AG09319 (cell line): ENCODE data around the gene EHD2.

Source experiments
- DNase-seq: peaks from one replicate; pipeline ENCODE4 v3.0.0-alpha.2; 2010; ENCODE audit warnings: low read depth; ENCODE audit errors: extremely low read depth
- CTCF ChIP-seq: IDR thresholded peaks from 2 replicates; pipeline ENCODE4 v1.5.1; 2011; ENCODE audit warnings: low read depth, mild to moderate bottlenecking, inconsistent platforms, low read length, moderate library complexity

EHD2 gene

DNA sequence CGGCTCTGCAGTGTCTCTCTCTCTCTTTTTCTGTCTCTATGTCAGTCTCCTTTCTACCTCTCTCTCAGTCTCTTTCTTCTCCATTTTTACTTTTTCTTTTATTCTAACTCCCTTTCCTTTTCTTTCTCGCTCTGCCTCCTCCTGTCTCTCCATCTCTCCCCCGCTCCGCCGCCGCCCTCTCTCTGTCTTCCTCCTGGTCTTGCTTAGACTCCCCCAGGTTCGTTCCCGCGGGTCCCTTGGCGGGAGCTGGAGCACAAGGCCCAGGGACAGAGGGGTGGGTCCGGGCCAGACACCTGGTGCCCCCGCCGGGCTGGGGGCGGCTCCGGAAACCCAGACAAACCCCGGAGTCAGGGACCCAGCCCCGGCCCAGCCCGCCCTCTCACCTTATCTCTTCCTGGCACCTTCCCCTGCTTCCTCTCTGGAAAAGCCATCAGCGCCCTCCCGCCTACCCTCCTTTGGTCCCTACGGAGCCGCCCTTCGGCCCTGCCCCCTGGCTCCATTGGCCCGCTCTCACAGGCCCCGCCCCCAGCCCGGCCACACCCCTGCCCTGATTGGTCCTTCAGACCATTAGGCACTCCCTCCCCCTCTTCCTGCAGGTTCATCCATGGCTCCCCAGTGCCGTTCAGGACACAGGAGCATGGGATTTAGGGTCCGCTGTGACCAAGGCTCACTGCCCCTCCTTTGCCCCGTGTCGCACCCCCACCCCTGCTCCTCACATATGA, 16.7 kb downstream of the EHD2 start:
- DNase-seq = no peak
- no peak for TF ChIP-seq CTCF

DNA sequence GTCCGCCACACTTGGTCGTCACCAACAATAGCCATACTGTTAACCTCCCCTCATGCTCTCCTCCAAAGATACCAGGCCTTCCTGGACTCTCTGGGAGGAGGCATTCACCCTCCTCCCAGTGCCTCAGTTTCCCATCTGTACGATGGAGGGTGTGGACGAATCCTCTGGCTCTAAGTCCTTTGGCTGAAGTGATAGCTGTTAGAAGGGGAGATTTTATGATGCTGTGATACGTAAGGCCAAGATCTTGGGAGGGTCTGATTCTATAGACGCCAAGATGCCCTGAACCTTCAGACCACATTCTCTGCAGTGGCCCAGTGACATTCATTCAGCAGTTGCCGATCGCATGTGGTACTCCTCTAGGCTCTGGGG, 17.3 kb downstream of the EHD2 start:
- no peak for TF ChIP-seq CTCF
- no peak for DNase-seq

DNA sequence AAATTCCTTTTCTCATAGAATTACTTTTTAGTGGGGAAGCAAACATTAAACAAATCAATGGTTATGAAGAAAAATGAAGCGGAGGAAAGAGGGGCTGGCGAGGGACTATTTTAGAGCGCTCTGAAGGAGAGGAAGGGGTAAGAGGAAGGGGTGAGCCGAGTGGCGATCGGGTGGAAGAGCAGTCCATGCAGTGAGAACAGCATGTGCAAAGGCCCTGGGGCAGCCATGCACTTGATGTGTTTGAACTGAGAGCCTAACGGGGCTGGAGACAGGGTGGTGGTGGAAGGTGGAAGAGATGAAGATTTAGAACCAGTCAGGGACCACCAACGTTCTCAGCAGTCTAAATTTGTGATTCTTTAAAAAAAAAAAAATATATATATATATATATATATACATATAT, 17.7 kb downstream of the EHD2 start:
- TF ChIP-seq CTCF = no peak
- DNase-seq = no peak

- DNase-seq = no peak
- TF ChIP-seq CTCF = no peak
These were observed 21.9 kb downstream of the EHD2 start for GRCh38 chr19:47735131-47735530.

GRCh38 chr19:47740866-47741519, 27.8 kb downstream of the EHD2 start:
- TF ChIP-seq CTCF = no peak
- DNase-seq = no peak

DNA sequence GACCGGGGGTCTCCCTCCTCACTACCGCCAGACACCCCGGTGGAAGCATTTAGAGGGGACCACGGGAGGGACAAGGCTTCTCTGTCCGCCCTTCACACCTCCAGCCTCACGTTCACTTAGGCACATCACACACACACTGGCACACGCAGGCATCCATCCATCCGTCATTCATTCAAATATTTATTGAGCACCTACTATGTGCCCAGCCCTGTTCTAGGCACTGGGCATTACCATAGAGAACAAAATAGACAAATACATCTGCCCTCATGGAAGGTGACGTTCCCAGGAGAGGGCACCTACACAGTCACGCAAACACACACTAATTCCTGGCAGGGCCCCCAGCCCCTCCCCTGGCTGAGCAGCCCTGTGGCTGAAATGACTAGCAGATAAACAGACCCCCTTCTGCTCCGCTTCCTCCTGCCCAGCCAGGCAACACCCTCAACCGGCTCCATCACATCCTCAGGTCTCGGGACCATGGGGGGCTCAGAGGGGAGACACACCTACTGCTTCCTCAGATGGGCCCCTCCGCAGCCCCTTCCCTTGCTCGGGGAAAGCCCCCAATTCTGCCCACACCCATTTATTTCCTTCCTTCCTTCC, 28.4 kb downstream of the EHD2 start:
- no peak for TF ChIP-seq CTCF
- DNase-seq = no peak

DNA sequence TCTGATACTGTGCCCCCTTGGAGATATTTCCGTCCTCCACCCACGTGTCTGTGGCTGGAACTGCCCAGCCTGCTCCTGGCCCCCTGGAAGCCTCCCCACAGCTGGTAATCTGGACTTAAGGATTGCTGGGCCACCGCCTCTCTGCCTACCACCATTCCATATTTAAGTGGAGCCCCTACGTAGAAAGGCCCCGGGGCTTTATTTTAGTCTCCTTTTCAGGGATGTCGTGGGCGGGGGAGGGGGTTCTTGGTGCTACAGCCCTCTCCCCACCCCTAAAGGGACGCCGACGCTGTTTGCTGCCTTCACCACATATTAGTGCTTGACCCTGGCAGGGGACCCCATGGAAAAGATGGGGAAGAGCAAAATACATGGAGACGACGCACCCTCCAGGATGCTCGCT, 29.4 kb downstream of the EHD2 start:
- no peak for DNase-seq
- no peak for TF ChIP-seq CTCF
